SW480 (cell line): Measurements from ENCODE around the gene USF1.
A peak's percentile ranks its signal among the peaks of the same experiment; 100 is the strongest.

Experiments used
- DNase-seq: peaks from one replicate; pipeline ENCODE4 v3.0.0-alpha.2; 2016; ENCODE audit warnings: low spot score

USF1 gene

GRCh38 chr1:161045736-161046604 lies at the start of gene USF1:
TSS of gene USF1 (minus strand) at chr1:161045977. CDS start at chr1:161043275, 2,702 bp downstream.
- peak; percentile 95 for DNase-seq

- no peak for DNase-seq
Observed at GRCh38 chr1:161095230-161095629, 49.5 kb upstream of the USF1 start.

- DNase-seq = no peak
Observed at GRCh38 chr1:161094481-161094880, 48.7 kb upstream of the USF1 start.

GRCh38 chr1:161092621-161093028 lies 46.8 kb upstream of the USF1 start:
- DNase-seq = no peak

GRCh38 chr1:161091796-161092507 lies 46.2 kb upstream of the USF1 start:
- no peak for DNase-seq

- no peak for DNase-seq
Observed at GRCh38 chr1:161091093-161091492, 45.3 kb upstream of the USF1 start.

GRCh38 chr1:161090617-161091016 lies 44.8 kb upstream of the USF1 start:
- no peak for DNase-seq

GRCh38 chr1:161089938-161090337 lies 44.2 kb upstream of the USF1 start:
- DNase-seq = no peak

GRCh38 chr1:161089251-161089924 lies 43.6 kb upstream of the USF1 start, which contains the start of gene NECTIN4:
TSS of gene NECTIN4 (minus strand) at chr1:161089558. CDS start at chr1:161089296, 262 bp downstream.
- no peak for DNase-seq

- DNase-seq = no peak
Observed at GRCh38 chr1:161088587-161089110, 42.9 kb upstream of the USF1 start.

GRCh38 chr1:161086457-161086856 lies 40.7 kb upstream of the USF1 start:
- DNase-seq = no peak

- no peak for DNase-seq
Observed at GRCh38 chr1:161085165-161085564, 39.4 kb upstream of the USF1 start.

GRCh38 chr1:161084597-161084988 lies 38.8 kb upstream of the USF1 start:
- DNase-seq = no peak

GRCh38 chr1:161083748-161084596 lies 38.2 kb upstream of the USF1 start:
- no peak for DNase-seq

- peak; percentile 73 for DNase-seq
Observed at GRCh38 chr1:161082996-161083747, 37.4 kb upstream of the USF1 start.

- no peak for DNase-seq
Observed at GRCh38 chr1:161082483-161082882, 36.7 kb upstream of the USF1 start.

- DNase-seq = no peak
Observed at GRCh38 chr1:161081519-161081918, 35.7 kb upstream of the USF1 start.

GRCh38 chr1:161080441-161081405 lies 34.9 kb upstream of the USF1 start:
- no peak for DNase-seq

- DNase-seq = no peak
Observed at GRCh38 chr1:161079436-161080110, 33.8 kb upstream of the USF1 start.
